CD4-positive, alpha-beta T cell treated with Interleukin-15 for 4 hours (primary cell): ENCODE measurements around the gene FAS.
A peak's percentile ranks its signal among the peaks of the same experiment; 100 is the strongest.
"Not testable (repeated sequence)": the region's sequence is repeated elsewhere in the genome, so short reads cannot be mapped to it uniquely, and the experiment has no call there.

Experiments
- DNase-seq: peaks from one replicate; pipeline ENCODE4 v3.0.0-alpha.2; 2020; ENCODE audit warnings: low spot score

FAS gene

DNA sequence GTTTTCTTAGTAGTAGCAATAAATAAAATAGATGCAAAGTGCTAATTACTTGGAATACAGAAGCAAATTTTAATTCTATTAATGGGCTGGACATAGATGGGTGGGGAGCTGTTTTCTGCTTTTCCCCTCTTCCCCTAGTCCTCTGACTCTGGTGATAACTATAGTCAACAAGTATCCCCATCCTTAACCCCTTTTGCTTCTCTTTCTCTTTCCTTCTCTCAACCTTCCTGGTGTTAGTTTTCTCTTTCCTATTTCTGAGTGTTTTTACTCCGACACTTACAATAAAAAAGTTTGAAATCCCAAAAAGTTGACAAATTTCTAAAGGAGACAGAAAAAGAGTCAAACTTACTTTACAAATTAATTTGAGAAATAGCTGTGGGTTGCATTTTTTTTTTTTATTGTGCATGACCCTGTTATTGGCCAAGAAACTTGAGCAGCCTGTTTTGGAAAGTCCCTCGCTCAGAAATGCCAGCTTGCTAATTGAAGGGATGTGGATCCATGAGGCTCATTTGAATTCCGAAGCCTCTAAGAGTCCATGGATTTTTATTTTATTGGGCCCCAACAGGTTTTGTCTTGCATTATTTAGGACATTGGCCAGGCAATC lies 2.4 kb downstream of the FAS start:
- DNase-seq: no peak

DNA sequence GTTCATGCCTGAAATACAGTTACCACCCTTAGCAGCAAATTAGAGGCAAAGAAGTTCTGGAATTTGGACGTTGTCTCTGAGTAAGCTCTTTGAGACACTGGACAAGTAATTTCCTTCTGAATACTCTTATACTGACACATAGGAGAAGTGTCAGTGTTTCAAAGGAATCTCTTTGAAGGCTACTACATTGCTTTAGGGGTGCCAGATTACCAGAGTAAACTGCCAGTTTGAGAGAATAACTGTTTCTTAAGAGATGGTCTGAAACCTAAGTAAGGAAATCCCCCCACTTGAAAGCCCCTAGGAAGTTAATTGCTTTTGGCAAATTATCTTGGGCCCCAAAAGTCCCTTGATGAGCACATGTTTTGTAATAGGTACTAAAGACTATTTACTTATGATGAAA lies 3.4 kb downstream of the FAS start:
- peak; percentile 52 for DNase-seq

DNA sequence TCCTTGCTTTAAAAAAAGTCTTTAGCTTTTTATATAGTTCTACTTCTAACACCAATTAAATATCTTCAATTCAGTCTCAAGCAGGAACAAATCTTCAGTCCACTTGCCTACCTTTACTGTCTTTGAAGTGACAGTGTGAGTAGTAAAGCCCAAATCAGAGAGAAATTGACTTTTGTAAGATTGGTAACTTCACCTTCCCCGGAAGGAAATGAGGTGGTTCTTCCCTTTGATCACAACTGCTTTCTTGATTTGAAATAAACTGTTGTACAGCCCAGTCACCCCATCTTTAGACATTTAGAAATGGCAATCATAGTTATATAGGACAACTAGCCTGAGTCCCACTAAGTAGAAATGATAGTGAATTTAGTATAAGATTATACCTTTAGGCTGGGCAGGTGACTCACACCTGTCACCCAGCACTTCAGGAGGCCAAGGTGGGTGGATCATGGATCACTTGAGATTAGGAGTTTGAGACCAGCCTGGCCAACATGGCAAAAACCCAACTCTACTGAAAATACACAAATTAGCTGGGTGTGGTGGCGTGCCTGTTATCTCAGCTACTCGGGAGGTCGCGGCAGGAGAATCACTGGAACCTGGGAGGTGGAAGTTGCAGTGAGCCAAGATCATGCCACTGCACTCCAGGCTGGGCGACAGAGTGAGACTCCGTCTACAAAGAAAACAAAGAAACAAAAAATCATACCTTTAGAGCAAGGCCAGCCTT lies 4.7 kb downstream of the FAS start:
- peak; percentile 61 for DNase-seq

DNA sequence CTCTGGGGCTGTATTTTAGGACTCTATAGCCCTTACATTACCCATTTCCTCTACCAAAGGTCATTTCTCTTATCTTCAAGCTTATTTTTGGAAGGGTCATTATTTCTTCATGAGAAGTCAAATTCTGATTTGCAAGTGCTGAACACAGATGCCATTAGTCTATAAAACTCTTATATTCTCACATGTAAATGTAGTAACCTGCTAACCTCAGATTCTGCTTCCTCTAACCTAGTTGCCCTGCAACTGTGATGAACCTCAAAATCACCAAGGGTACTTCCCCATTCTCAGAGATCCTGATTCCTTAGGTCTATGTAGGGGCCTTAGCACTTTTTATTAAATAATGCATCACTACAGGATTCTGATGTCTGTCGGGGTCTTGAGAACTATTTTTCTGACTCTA lies 6.3 kb downstream of the FAS start:
- DNase-seq: no peak

DNA sequence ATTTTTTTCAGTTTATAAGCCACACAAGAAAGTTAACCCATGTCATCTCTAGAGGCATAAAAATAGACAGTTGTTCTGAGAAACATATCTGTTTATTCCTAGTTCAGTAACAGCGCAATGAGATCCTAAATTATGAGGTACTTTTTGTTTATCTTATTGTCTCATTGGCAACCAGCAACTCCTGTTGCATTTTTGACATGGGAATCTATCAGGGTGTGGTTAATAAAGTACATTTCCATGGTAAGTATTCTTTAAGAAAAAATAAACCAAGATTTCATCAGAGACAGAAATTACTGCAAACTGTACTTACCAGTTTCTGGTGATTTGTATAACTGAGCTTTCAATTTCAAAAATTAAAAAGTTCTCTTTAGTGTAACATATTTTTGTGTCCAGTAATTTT lies 9.0 kb downstream of the FAS start:
- DNase-seq: peak; percentile 59

DNA sequence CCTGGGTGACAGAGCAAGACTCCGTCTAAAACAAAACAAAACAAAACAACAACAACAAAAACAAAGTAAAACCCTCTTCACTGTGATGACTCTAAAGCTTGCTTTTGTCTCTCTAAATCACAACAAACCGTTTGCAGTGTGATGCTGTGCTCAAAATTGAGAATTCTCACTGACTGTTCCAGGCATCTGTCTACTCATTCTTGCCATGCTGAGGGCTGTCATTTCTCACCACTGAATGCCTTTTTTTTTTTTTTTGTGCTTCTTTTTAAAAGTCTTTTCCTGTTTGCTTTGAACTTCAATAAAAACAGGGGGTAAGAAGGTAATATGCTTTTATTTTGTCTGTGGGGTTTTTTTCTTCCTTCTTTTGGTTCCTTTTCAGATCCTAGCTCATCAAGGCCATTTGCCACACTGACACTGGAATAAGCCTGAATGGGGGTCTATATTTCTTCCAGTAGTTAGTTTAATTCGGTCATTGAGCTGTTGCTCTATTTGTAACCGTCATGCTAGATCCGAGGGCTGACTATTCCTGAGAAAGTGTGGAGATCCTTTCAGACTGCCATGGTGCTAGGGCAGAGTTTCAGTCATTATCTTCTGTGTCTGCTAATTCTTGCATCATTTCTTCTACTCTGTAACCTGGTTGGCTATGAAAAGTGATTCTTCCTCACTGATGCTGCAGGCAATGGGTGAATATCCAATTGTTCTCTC lies 10.6 kb downstream of the FAS start:
- peak; percentile 66 for DNase-seq

DNA sequence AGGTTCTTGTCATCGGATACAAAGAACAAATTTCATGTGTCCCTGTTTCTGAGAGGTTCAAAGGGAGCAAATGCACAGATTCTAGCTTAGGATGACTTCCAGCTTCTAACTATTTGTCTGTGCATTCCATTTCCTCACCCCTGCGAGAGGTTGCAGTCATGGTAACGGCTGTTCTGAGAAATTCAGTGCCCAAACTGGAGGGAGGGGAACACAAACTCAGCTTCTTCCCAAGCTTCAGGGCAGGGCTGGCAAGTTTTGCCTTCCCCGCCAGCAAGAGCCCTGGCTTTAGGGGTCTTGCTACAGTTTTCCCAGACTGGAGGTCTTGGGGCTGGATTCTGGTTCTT lies 11.1 kb downstream of the FAS start:
- peak; percentile 48 for DNase-seq

DNA sequence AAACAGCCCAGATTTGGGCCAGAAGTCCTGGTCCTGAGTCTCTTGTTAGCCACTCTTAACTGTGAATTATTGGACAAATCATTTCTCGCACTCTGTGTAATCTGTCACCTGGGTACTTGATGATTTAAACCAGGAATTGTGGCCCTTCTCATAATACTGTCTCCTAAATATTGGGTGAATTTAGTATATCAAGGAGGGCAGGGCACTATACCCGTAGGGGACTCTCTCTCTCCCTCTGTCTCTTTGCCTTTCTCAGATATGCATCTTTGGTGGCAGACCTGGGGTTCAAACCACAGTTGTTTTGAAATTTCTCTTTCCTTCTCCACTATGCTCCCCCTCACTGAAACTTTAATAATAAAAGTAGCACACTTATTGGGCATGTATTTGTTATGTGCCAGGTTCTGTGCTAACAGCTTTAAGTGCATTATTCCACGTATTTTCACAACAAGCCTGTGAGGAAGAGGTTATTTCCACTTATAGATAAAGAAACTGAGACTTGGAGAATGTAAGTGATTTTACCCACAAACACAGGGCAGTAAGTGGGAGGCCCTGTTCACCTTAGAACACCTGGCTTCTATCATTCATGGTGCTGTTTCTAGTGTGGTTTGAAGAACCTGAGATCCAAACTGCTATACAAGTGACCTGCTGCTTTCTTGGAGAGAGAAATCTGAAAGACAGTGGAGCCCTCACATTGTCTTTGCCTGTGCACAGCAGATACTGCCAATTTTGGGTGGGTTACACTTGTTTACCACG lies 11.8 kb downstream of the FAS start:
- no peak for DNase-seq

DNA sequence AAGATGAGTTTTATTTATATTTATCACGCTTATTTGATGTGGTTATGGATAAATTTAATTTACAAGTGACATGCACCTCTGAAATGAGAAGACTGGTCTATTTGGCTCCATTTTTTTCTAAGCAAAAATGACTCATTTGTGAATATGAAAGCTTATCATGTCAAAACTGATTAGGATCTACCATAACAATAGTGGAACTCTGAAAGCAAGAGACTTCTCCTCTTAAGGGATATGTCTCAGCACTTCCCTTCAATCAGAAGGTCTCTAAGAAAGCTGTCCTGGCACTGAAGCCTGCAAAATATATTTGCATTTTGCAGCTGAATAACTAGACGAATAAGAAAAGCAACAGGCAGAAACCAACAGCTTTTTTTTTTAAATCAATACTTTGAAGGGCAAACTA lies 12.7 kb downstream of the FAS start:
- DNase-seq: peak; percentile 51

DNA sequence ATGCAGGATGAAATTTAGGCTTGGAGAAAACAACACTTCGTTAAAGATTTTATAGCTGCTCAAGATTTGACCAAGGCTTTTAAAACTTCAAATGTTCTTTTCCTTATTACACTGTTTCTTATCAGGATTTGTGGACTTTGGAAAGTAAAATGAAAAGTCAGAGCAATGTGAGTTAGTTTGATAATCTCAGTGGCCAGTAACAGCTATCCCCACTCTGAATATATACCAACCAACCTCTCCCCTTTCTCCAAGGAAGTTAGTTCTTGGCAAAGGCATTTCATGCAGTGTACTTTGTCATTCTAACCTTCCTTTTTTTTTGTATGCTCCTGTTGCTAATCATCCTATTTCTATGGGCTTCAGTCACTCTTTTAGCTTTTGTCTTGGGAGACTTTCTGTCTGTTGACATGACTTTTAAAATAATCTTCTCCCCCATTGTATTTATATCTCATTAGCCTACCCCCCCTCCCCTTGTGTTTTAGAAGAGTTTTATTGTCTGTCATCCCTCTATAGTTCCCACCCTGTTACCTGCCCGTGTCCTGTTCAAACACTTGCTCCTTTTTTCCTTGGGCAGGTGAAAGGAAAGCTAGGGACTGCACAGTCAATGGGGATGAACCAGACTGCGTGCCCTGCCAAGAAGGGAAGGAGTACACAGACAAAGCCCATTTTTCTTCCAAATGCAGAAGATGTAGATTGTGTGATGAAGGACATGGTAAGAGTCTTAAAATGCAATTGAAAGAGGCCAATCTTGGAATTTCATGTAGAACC lies 16.7 kb downstream of the FAS start:
- no peak for DNase-seq

DNA sequence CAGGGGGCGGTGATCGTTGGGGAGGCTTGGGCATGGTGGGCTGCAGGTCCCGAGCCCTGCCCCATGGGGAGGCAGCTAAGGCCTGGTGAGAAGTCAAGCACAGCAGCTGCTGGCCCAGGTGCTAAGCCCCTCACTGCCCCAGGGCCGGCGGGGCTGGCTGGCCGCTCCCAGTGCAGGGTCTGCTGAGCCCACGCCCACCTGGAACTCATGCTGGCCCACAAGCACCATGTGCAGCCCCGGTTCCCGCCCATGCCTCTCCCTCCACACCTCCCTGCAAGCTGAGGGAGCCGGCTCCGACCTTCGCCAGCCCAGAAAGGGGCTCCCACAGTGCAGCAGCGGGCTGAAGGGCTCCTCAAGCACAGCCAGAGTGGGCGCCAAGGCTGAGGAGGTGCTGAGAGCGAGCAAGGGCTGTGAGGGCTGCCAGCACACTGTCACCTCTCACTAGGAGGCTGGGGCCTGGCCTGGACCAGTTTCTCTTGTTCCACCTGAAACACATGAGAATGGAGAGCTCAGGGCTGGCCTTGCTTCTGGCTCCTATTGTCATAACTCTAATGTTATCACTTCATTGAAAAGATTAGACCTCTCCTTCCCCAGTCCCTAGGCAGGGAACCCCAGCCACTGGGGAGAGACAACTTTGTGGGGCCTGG lies 28.2 kb downstream of the FAS start:
- not testable (repeated sequence) for DNase-seq

DNA sequence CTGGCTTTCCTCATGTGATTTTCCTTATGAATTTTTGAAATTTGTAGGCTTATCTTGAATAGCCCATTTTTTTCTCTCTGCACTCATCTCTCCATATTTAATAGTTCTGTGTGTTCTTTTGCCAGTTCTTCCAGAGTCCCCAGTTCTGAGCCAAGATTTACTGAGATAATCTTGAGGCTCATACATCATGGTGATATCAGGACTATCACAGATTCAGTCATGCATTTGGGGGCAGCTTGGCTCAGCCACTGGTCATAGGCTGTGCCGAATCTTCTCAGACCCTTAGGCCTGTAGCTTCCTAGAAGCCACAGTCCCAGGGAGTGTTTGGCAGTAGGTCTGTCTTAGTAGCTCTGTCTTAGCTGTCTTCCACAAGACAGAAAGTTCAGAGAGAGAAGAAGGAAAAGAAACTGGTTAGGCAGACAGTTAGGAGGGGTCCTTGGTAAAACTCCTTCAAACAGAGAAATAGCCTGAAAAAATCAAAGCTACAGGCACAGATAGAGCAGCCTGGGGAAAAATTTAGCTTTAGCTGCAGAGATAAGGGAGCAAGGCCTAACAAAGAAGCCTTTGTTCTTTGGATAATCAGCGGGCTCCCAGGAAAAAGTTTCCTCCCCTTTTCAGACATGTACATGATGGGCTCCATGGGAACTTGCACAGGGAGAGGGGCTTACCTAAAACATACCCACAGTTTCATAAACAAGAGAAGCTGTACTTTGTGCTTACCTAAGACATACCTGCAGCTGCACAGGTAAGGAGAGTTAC lies 29.1 kb downstream of the FAS start:
- DNase-seq: no peak

DNA sequence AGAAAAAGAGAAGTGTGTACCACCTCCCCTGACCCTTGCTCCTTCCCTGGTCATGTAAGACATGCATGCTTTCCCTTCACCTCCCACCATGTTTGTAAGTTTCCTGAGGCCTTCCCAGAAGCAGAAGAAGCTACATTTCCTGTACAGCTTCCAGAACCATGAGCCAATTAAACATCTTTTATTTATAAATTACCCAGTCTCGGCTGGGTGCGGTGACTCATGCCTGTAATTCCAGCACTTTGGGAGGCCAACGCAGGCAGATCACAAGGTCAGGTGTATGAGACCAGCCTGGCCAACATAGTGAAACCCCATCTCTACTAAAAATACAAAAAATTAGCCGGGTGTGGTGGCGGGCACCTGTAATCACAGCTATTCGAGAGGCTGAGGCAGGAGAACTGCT lies 30.9 kb downstream of the FAS start:
- DNase-seq: not testable (repeated sequence)

DNA sequence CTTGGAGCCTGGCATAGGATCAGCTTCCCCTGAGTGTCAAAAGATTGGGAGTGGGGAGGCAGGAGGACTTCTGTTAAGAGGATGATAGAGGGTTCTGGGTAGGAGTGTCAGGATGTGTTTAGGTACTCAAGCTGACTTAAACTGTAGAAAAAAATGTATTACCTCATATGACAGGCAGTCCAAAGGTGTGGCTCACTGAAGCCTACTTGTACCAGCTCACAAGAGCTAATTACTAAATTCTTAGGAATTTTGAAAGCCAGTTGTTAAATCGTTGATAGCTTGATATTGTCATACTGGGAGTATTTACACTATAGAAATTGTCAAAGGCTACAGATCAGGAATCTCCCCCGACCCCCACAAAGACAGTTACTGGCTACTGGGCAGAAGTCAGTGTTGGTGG lies 32.1 kb downstream of the FAS start:
- no peak for DNase-seq

DNA sequence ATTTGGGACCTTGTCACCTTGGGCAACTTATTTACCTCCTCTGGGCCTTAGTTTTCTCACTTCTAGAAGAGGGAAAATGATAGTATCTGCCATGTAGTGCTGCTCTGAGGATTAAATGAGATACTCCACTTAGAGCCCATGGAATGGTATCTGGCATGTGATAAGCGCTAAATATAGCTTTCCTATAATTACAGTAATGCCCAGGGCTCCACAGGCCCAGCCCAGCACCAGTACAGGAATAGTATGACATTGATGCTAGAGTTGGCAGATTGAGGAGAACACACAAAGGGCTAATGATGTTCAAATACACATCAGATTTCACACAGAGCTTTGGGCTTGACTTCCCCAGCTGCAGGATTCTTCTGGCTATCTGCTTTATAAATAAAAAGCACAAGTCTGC lies 34.9 kb downstream of the FAS start:
- no peak for DNase-seq

DNA sequence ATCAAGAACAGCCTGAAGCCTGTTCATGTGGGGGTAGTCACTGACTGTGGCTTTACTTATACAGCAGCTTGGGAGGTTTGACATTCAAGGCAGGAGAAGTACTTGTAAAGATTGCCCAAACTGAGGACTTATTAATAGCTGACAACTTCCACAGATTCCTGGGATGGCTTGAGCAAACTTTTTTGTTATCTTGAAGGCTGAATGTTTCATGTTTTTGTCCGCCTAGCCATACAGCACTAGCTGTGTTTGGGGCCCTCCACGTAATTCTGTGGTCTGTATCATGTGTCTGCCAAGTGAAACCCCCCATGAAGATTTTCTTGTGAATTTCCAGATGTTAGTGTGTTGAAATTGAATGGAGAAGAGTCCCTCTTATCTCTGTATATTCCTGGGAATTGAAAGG lies 38.6 kb downstream of the FAS start:
- DNase-seq: no peak

DNA sequence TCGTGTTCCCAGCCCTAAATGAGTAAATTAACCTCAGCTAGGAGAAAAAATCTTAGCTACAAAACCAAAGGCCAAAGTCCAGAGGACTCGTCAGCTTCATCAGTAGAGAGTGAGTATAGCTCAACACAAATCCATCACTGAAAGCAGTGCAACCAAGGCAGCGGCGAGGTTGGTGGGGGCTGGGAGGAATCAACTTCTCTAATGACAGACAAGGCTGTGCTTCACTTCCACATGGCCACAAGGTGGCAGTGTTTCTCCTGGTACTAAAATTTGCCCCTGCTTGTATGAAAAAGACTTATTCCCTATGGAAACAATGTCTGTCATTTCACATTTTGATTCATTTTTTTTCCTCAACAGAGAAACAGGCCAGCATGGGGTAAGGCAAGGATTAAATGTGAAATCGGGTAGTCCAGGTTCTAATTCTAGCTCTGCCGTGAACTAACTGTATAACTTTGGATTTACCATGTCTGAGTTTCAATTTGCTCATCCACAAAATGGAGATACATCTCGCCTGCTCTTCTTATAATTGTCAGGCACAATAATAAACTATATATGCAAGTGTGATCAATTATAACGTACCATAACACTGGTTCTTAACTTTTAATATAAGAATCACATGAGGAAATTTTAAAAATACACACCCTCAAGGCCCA lies 39.3 kb downstream of the FAS start:
- peak; percentile 70 for DNase-seq

DNA sequence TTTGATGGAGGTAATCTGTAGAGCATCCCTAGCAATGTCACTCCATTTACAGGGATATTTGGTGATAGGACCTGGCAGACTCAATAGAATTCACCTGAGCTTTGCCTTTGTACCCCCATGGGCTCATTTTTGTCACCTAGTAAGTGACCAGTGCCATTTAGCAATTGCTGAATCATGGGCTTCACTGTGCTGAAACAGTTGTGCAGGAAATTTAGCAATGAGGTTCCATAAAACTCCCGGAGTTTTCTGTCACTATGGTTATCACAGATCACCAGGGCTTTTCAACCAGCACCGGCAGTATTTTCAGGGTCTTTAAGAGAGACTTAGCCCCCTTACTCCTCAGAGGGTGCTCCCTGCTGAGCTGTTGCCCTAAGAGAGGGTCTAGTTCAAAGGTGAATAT lies 40.2 kb downstream of the FAS start:
- DNase-seq: no peak

DNA sequence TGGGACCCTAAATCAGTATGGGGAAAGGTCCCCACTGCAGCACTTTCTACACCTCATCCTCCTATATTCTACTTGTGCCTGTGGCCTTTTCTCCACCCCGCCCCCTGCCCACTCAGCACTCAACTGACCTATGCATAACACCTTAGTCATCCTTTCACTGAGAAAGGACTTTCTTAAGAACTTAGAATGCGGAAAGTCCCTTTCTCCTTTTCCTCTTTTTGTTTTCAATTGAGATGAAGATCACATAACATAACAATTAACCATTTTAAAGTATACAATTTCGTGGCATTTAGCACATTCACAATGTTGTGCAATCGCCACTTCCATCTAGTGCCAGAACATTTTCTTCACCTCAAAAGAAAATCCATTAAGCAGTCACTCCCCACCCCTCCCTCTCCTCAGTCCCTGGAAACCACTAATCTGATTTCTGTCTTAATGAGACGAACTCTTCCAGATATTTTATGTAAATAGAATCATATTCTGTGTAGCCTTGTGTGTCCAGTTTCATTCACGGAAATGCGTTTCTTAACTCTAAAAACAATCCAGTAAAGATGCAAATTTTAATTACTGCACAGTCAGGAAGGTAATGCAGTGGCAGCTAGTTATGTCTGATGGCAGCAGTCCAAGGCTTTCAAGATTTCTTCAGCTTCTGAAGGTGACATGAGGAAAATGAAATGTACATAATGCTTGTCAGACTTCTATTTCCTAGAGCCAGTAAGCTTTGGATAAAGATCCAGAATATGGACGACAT lies 41.7 kb downstream of the FAS start:
- peak; percentile 40 for DNase-seq

DNA sequence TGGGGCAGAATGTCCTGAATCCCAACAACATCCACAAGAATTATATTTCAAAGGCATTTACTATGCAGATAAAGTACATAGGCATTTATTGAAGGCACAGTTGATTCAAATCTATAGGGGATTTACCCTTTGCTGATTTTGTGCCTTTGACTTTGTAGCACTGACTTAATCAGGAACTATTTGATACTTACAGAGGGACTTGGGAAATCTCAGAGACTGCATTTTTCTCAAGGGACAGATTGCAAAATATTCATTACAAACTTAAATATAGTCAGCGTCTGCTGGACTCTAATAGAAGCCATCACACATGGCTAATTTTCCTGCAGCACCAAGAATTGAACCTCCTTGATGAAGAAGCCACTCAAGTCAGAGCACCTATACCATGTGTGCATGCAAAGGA lies 44.9 kb downstream of the FAS start:
- DNase-seq: no peak
